Trophoblast cell (in vitro differentiated cells and primary cell): ENCODE results near the gene RAB10.

Experiments used
- DNase-seq, 2 donors: peaks; one replicate each; pipeline ENCODE4 v3.0.0-alpha.2; 2016
- H2AFZ ChIP-seq: 2 replicates; pipeline ENCODE4 v1.6.1; 2013; ENCODE audit warnings: low read length, moderate library complexity, mild to moderate bottlenecking; ENCODE audit not compliant: insufficient read depth, poor library complexity
- H2AK5ac ChIP-seq: 2 replicates; pipeline ENCODE4 v1.6.1; 2013; ENCODE audit warnings: mild to moderate bottlenecking, low read length
- H2BK120ac ChIP-seq: 2 replicates; pipeline ENCODE4 v1.6.1; 2013; ENCODE audit warnings: low read length, mild to moderate bottlenecking, moderate library complexity; ENCODE audit not compliant: insufficient read depth, poor library complexity
- H2BK12ac ChIP-seq: 2 replicates; pipeline ENCODE4 v1.6.1; 2013; ENCODE audit warnings: mild to moderate bottlenecking, low read length, moderate library complexity
- H2BK5ac ChIP-seq: 2 replicates; pipeline ENCODE4 v1.6.1; 2013; ENCODE audit warnings: low read length, low read depth, moderate library complexity, mild to moderate bottlenecking; ENCODE audit not compliant: poor library complexity
- H3K14ac ChIP-seq: 2 replicates; pipeline ENCODE4 v1.6.1; 2013; ENCODE audit warnings: mild to moderate bottlenecking, low read length
- H3K18ac ChIP-seq: 2 replicates; pipeline ENCODE4 v1.6.1; 2013; ENCODE audit warnings: mild to moderate bottlenecking, low read length
- H3K23ac ChIP-seq: 2 replicates; pipeline ENCODE4 v1.6.1; 2013; ENCODE audit warnings: low read length
- H3K27ac ChIP-seq: 2 replicates; pipeline ENCODE4 v1.5.1; 2013; ENCODE audit warnings: low read depth, mild to moderate bottlenecking, inconsistent platforms, low read length, moderate library complexity
- H3K27me3 ChIP-seq: 2 replicates; pipeline ENCODE4 v1.6.1; 2013; ENCODE audit warnings: inconsistent platforms, mild to moderate bottlenecking, low read length, moderate library complexity; ENCODE audit not compliant: insufficient read depth
- H3K36me3 ChIP-seq, 2 experiments: 1 replicate in 1 of 2; 2 replicates in 1 of 2; pipeline ENCODE4 v1.6.1; 2013; ENCODE audit warnings: low read length in 2 of 2, mild to moderate bottlenecking in 2 of 2, moderate library complexity in 1 of 2; ENCODE audit not compliant: insufficient read depth in 2 of 2, control insufficient read depth in 1 of 2
- H3K4ac ChIP-seq: 2 replicates; pipeline ENCODE4 v1.6.1; 2013; ENCODE audit warnings: low read depth, mild to moderate bottlenecking, low read length, moderate library complexity
- H3K4me1 ChIP-seq, 2 experiments: 1 replicate in 1 of 2; 2 replicates in 1 of 2; pipeline ENCODE4 v1.6.1; 2013; ENCODE audit warnings: low read length in 2 of 2, mild to moderate bottlenecking in 2 of 2, moderate library complexity in 1 of 2; ENCODE audit not compliant: insufficient read depth in 2 of 2, control insufficient read depth in 1 of 2
- H3K4me2 ChIP-seq: 2 replicates; pipeline ENCODE4 v1.6.1; 2013; ENCODE audit warnings: inconsistent platforms, mild to moderate bottlenecking, low read length, moderate library complexity
- H3K4me3 ChIP-seq: 2 replicates; pipeline ENCODE4 v1.5.1; 2013; ENCODE audit warnings: mild to moderate bottlenecking, low read depth, low read length, inconsistent platforms
- H3K79me1 ChIP-seq: one replicate; pipeline ENCODE4 v1.6.1; 2013; ENCODE audit warnings: low read length
- H3K79me2 ChIP-seq: 2 replicates; pipeline ENCODE4 v1.6.1; 2013; ENCODE audit warnings: low read length, mild to moderate bottlenecking; ENCODE audit not compliant: control insufficient read depth, insufficient read depth, poor library complexity
- H3K9ac ChIP-seq: 2 replicates; pipeline ENCODE4 v1.6.1; 2013; ENCODE audit warnings: mild to moderate bottlenecking, low read length
- H3K9me3 ChIP-seq: 2 replicates; pipeline ENCODE4 v1.6.1; 2013; ENCODE audit warnings: low read depth, mild to moderate bottlenecking, control low read depth, inconsistent platforms, low read length; ENCODE audit not compliant: insufficient read depth
- H4K12ac ChIP-seq: 2 replicates; pipeline ENCODE4 v1.6.1; 2013; ENCODE audit warnings: low read depth, mild to moderate bottlenecking, low read length, moderate library complexity
- H4K8ac ChIP-seq: 2 replicates; pipeline ENCODE4 v1.6.1; 2013; ENCODE audit warnings: low read depth, mild to moderate bottlenecking, low read length, moderate library complexity
- H4K91ac ChIP-seq: one replicate; pipeline ENCODE4 v1.6.1; 2013; ENCODE audit warnings: low read depth, mild to moderate bottlenecking, low read length, moderate library complexity
- WGBS: extraction: QIAGEN DNeasy Blood & Tissue Kit; methylation state at CpG from one replicate; pipeline ENCODE4 v1.1.7; 2013; ENCODE audit warnings: missing lambda C conversion rate; ENCODE audit not compliant: insufficient read length, insufficient coverage; ENCODE audit errors: extremely low coverage; 5-methylcytosine and 5-hydroxymethylcytosine counted together

Gene RAB10

GRCh38 chr2:26081556-26081955 is 47.7 kb downstream of the RAB10 start:
- H3K79me2 ChIP-seq, result peaks cover 2% of the 10 kb centered on the region
- no peak overlapping the region for H3K9ac ChIP-seq
- no peak overlapping the region for H3K4me3 ChIP-seq
- H4K8ac ChIP-seq, result no peak overlapping the region
- H4K91ac ChIP-seq, result no peak overlapping the region
- H3K4me1 ChIP-seq, result no peaks in the 10 kb centered on the region
- no peak overlapping the region for H3K4ac ChIP-seq
- no peak overlapping the region for H3K14ac ChIP-seq
- H2AK5ac ChIP-seq, result no peak overlapping the region
- no peaks in the 10 kb centered on the region for H3K9me3 ChIP-seq
- H2BK12ac ChIP-seq, result no peak overlapping the region
- H3K23ac ChIP-seq, result no peak overlapping the region
- no peak overlapping the region for H2BK120ac ChIP-seq
- H3K79me1 ChIP-seq, result no peaks in the 10 kb centered on the region
- no peak overlapping the region for H3K27ac ChIP-seq
- peaks cover 0 to 4% of the 10 kb centered on the region in 2 experiments for H3K36me3 ChIP-seq
- H3K27me3 ChIP-seq, result no peaks in the 10 kb centered on the region
- WGBS, result no CpG with 5 or more reads among the region's 5 CpGs
- H4K12ac ChIP-seq, result no peak overlapping the region
- no peak overlapping the region for H2AFZ ChIP-seq
- DNase-seq, result no peak
- no peak overlapping the region for H3K4me2 ChIP-seq
- no peak overlapping the region for H3K18ac ChIP-seq
- no peak overlapping the region for H2BK5ac ChIP-seq

DNA sequence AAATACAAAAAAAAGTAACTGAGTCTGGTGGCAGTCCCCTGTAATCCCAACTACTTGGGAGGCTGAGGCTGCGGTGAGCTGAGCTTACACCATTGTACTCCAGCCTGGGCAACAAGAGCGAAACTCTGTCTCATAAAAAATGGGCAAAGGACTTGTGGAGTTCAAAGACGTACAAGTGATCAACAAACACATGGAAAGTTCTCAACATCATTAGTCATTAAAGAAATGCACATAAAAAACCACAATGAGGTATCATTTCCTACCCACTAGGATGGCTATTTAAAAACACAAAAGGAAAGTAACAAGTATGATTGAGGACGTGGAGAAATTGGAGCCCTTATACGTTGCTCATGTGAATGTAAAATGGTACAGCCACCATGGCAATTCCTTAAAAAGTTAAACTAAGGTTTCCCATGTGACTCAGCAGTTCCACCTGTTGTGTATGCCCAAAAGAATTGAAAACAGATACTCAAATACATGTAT is 52.3 kb downstream of the RAB10 start:
- H3K4me1 ChIP-seq, result no peaks in the 10 kb centered on the region
- no CpG with 5 or more reads among the region's 5 CpGs for WGBS
- H3K9me3 ChIP-seq, result no peaks in the 10 kb centered on the region
- H4K8ac ChIP-seq, result no peak overlapping the region
- no peak overlapping the region for H4K91ac ChIP-seq
- no peak overlapping the region for H4K12ac ChIP-seq
- no peak overlapping the region for H3K4me2 ChIP-seq
- H2BK12ac ChIP-seq, result no peak overlapping the region
- DNase-seq, result no peak
- H3K18ac ChIP-seq, result no peak overlapping the region
- no peaks in the 10 kb centered on the region for H3K27me3 ChIP-seq
- peaks cover 3% of the 10 kb centered on the region for H3K79me2 ChIP-seq
- no peak overlapping the region for H2AK5ac ChIP-seq
- no peaks in the 10 kb centered on the region for H3K79me1 ChIP-seq
- H2BK5ac ChIP-seq, result no peak overlapping the region
- H3K14ac ChIP-seq, result no peak overlapping the region
- H3K4me3 ChIP-seq, result no peak overlapping the region
- H3K23ac ChIP-seq, result no peak overlapping the region
- H3K27ac ChIP-seq, result no peak overlapping the region
- no peak overlapping the region for H2BK120ac ChIP-seq
- peaks cover 2 to 4% of the 10 kb centered on the region in 2 experiments for H3K36me3 ChIP-seq
- no peak overlapping the region for H3K4ac ChIP-seq
- no peak overlapping the region for H2AFZ ChIP-seq
- no peak overlapping the region for H3K9ac ChIP-seq

DNA sequence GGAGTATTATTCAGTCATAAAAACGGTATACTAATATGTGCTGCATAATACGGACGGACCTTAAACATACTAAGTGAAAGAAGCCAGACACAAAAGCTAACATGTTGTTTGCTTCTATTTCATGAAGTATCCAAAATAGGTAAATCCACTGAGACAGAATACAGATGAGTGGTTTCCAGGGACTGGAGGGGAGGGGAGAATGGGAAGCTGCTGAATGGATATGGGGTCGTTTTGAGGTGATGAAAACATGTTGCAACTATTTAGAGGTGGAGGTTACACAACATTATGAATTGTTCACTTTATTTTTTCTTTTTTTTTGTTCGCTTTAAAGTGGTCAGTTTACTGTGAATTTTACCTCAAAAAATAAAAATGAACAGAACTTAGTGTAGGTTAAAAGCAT is 52.9 kb downstream of the RAB10 start:
- H3K79me1 ChIP-seq, result no peaks in the 10 kb centered on the region
- no peak overlapping the region for H4K8ac ChIP-seq
- no peak overlapping the region for H3K23ac ChIP-seq
- 100% methylated on average over 1 of the region's 5 CpGs for WGBS
- no peak overlapping the region for H3K4ac ChIP-seq
- no peak overlapping the region for H3K27ac ChIP-seq
- no peak overlapping the region for H2BK12ac ChIP-seq
- H3K4me1 ChIP-seq, result no peaks in the 10 kb centered on the region
- H2BK5ac ChIP-seq, result no peak overlapping the region
- H2AFZ ChIP-seq, result no peak overlapping the region
- H4K12ac ChIP-seq, result no peak overlapping the region
- H3K18ac ChIP-seq, result no peak overlapping the region
- H2BK120ac ChIP-seq, result no peak overlapping the region
- peaks cover 3% of the 10 kb centered on the region for H3K79me2 ChIP-seq
- no peaks in the 10 kb centered on the region for H3K9me3 ChIP-seq
- peaks cover 2 to 4% of the 10 kb centered on the region in 2 experiments for H3K36me3 ChIP-seq
- no peak overlapping the region for H2AK5ac ChIP-seq
- no peak overlapping the region for H4K91ac ChIP-seq
- H3K4me2 ChIP-seq, result no peak overlapping the region
- H3K9ac ChIP-seq, result no peak overlapping the region
- H3K14ac ChIP-seq, result no peak overlapping the region
- no peaks in the 10 kb centered on the region for H3K27me3 ChIP-seq
- H3K4me3 ChIP-seq, result no peak overlapping the region
- DNase-seq, result no peak

GRCh38 chr2:26088038-26088643 is 54.3 kb downstream of the RAB10 start:
- peak overlapping the region; percentile 83 for H3K4ac ChIP-seq
- WGBS, result no CpG with 5 or more reads among the region's 1 CpG
- peaks cover 2 to 4% of the 10 kb centered on the region in 2 experiments for H3K36me3 ChIP-seq
- no peak overlapping the region for H3K4me3 ChIP-seq
- H4K91ac ChIP-seq, result no peak overlapping the region
- no peaks in the 10 kb centered on the region for H3K9me3 ChIP-seq
- no peak overlapping the region for H2BK5ac ChIP-seq
- H3K79me1 ChIP-seq, result no peaks in the 10 kb centered on the region
- H3K18ac ChIP-seq, result no peak overlapping the region
- H2BK120ac ChIP-seq, result no peak overlapping the region
- no peaks in the 10 kb centered on the region for H3K27me3 ChIP-seq
- H4K8ac ChIP-seq, result no peak overlapping the region
- no peak overlapping the region for H3K4me2 ChIP-seq
- no peak overlapping the region for H4K12ac ChIP-seq
- H3K9ac ChIP-seq, result no peak overlapping the region
- H2AFZ ChIP-seq, result no peak overlapping the region
- H3K4me1 ChIP-seq, result no peaks in the 10 kb centered on the region
- H3K27ac ChIP-seq, result no peak overlapping the region
- H2BK12ac ChIP-seq, result no peak overlapping the region
- peak in 1 of 2 donors; percentile 38 for DNase-seq
- no peak overlapping the region for H2AK5ac ChIP-seq
- peaks cover 3% of the 10 kb centered on the region for H3K79me2 ChIP-seq
- H3K14ac ChIP-seq, result no peak overlapping the region
- no peak overlapping the region for H3K23ac ChIP-seq
